Heart left ventricle (tissue), 16 donors: Measurements from ENCODE around the gene SLX1A. TPM values are rescaled to one million over a fixed set of nuclear protein-coding genes. Genes with fewer than 3 reads are reported as not detected.
"Not testable (repeated sequence)": the region's sequence is repeated elsewhere in the genome, so short reads cannot be mapped to it uniquely, and the experiment has no call there.

Source experiments
- ATAC-seq, 4 donors: fragments of 200-7000 bp; cut with Tn5 transposase; one replicate each; pipeline ENCODE4 v1.9.1; 2020 to 2022; ENCODE audit warnings: moderate library complexity in 4 of 4, mild to moderate bottlenecking in 3 of 4, moderate number of reproducible peaks in 1 of 4
- DNase-seq, 5 donors: peaks; one replicate each; pipeline ENCODE4 v3.0.0-alpha.2; 2020
- H3K27ac ChIP-seq, 12 donors: fragments of 200-600 bp; sonication (generic) in 4 of 12; one replicate each; pipeline versions ENCODE4 v1.5.0 to v1.8.0; 2016 to 2022; ENCODE audit warnings: mild to moderate bottlenecking in 2 of 12
- H3K27me3 ChIP-seq, 9 donors: fragments of 200-600 bp; sonication (generic) in 2 of 9; one replicate each; pipeline versions ENCODE4 v1.5.1 to v1.8.0; 2016 to 2022; ENCODE audit warnings: mild to moderate bottlenecking in 3 of 9
- H3K36me3 ChIP-seq, 9 donors: fragments of 200-600 bp; sonication (generic) in 2 of 9; one replicate each; pipeline versions ENCODE4 v1.5.0 to v1.8.0; 2018 to 2022; ENCODE audit warnings: mild to moderate bottlenecking in 2 of 9
- H3K4me1 ChIP-seq, 12 donors: fragments of 200-600 bp; sonication (generic) in 4 of 12; one replicate each; pipeline versions ENCODE4 v1.5.0 to v1.8.0; 2016 to 2022; ENCODE audit warnings: mild to moderate bottlenecking in 3 of 12
- H3K4me3 ChIP-seq, 12 donors: fragments of 200-600 bp; sonication (generic) in 4 of 12; one replicate each; pipeline versions ENCODE4 v1.5.0 to v1.8.0; 2017 to 2022; ENCODE audit warnings: mild to moderate bottlenecking in 9 of 12, moderate library complexity in 4 of 12
- H3K9me3 ChIP-seq, 12 donors: fragments of 200-600 bp; sonication (generic) in 4 of 12; one replicate each; pipeline versions ENCODE4 v1.5.0 to v1.8.0; 2016 to 2022; ENCODE audit warnings: mild to moderate bottlenecking in 1 of 12
- POLR2A ChIP-seq, 2 donors: fragments of 450-650 bp; IDR thresholded peaks; one replicate each; pipeline ENCODE4 v1.6.1; 2017; ENCODE audit warnings: antibody characterized with exemption in 2 of 2, mild to moderate bottlenecking in 2 of 2, moderate library complexity in 2 of 2
- WGBS, 4 donors: extraction: QIAGEN DNeasy Blood & Tissue Kit in 2 of 4; methylation state at CpG; one replicate each; pipeline versions ENCODE4 v1.1.5 to v1.1.7; 2013 to 2018; 5-methylcytosine and 5-hydroxymethylcytosine counted together
- intact Hi-C, 10 donors: fragments of 100-400 bp; cut with DNase I; formaldehyde crosslinking; loops; one replicate each; pipeline versions ENCODE4 v1.11.1 to v1.14.2; 2022
- polyA plus RNA-seq, 2 donors: library from polyadenylated mRNA; stranded (reverse); fragments of 200-250 nt; gene quantifications; one replicate each; pipeline ENCODE4 v1.2.3, GENCODE V29; 2013
- total RNA-seq, 9 donors: library from RNA; depleted of rRNA in 2 of 9; stranded (reverse); fragments of >200 nt in 2 of 9; fragmentation: NEBNext Ultra II Directional in 3 of 9; extraction: Animal tissue kit (Norgen Biotek cat#: 25700) in 3 of 9; gene quantifications; one replicate each; pipeline versions ENCODE4 v1.1.0 to v1.2.4, GENCODE V29; 2016 to 2023
- TF ChIP-seq, protein P1 (sequence below), 12 donors: fragments of 200-600 bp; sonication (generic) in 4 of 12; IDR thresholded peaks; one replicate each; pipeline versions ENCODE4 v1.5.0 to v1.8.0; 2018 to 2022; ENCODE audit warnings: antibody characterized with exemption in 12 of 12, mild to moderate bottlenecking in 5 of 12
- donor health status: ischemic (EF 13 %, LVEDD 7.1; RV severe dilation, severe dysfunction).
- donor health status: healthy with polysubstance abuse.
- donor health status: DM: no; HTN: yes; CAD: no.
- donor health status: DM: no; HTN: no; CAD: no.
- donor health status: ischemic (EF 25% LVEDD 6.9; RV normal size, moderate dysfunction).
- donor health status: ischemic (EF 25% LVEDD 5.7; RV mildly dilated, moderate dysfunction).
- donor health status: healthy.
- donor health status: DM: yes; HTN: yes; CAD: no.
- donor health status: ischemic (EF 35%, LVEDD 5.7; RV mildly dilated, moderate dysfunction).
- donor health status: nonischemic (EF 11% LVEDD 7.7; RV severe dilation, severe dysfunction).
- donor health status: DM: yes; HTN: yes; CAD: no.
- donor health status: PGD.
- donor health status: ischemic (EF 29% LVEDD 5.4; RV normal size, mild dysfunction).
- donor health status: nonischemic (EF 23%, LVEDD 6.1; RV moderate dilation, normal function).

The SLX1A gene
- total and polyA plus RNA-seq, 11 donors: 8.2 to 32.2 (median 25.6) TPM

- Histone ChIP-seq H3K36me3 (no peaks in the 10 kb centered on the region), H3K4me1 (peaks cover 0 to under 1% (median 0%) of the 10 kb centered on the region in 12 donors), H3K4me3 (no peak overlapping the region), H3K27me3 (no peaks in the 10 kb centered on the region), H3K9me3 (no peaks in the 10 kb centered on the region), H3K27ac (no peak overlapping the region)
- no peak for ATAC-seq
- intact Hi-C loops: no loop called here
- TF ChIP-seq, protein P1, sequence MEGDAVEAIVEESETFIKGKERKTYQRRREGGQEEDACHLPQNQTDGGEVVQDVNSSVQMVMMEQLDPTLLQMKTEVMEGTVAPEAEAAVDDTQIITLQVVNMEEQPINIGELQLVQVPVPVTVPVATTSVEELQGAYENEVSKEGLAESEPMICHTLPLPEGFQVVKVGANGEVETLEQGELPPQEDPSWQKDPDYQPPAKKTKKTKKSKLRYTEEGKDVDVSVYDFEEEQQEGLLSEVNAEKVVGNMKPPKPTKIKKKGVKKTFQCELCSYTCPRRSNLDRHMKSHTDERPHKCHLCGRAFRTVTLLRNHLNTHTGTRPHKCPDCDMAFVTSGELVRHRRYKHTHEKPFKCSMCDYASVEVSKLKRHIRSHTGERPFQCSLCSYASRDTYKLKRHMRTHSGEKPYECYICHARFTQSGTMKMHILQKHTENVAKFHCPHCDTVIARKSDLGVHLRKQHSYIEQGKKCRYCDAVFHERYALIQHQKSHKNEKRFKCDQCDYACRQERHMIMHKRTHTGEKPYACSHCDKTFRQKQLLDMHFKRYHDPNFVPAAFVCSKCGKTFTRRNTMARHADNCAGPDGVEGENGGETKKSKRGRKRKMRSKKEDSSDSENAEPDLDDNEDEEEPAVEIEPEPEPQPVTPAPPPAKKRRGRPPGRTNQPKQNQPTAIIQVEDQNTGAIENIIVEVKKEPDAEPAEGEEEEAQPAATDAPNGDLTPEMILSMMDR (IDR thresholded peaks at IDR 0.05): no peak
- no peak for TF ChIP-seq POLR2A (IDR thresholded peaks at IDR 0.05)
- WGBS, 4 donors: 93 to 98% (median 97%) methylated on average over 5 of the region's 5 CpGs
- no peak for DNase-seq
Observed at GRCh38 chr16:30155188-30155587, 38.5 kb upstream of the SLX1A start.

DNA sequence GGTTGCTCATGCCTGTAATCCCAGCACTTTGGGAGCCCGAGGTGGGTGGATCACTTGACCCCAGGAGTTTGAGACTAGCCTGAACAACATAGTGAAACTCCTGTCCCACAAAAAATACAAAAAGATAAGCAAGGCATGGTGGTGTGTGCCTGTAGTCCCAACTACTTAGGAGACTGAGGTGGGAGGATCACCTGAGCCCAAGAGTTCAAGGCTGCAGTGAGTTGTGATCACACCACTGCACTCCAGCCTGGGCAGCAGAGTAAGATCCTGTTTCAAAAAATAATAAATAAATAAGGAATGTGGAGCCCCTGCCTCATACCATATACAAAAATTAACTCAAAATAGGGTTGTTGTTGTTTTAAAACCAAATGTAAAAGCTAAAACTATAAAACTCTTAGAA is 36.5 kb upstream of the SLX1A start:
- ATAC-seq (no peak), DNase-seq (no peak)
- no peaks in the 10 kb centered on the region for H3K27me3 ChIP-seq
- no peak overlapping the region for H3K4me3 ChIP-seq
- H3K9me3 ChIP-seq: no peaks in the 10 kb centered on the region
- no peaks in the 10 kb centered on the region for H3K36me3 ChIP-seq
- intact Hi-C loops: no loop called here
- WGBS, 4 donors: 60 to 79% (median 75%) methylated on average over 1 of the region's 1 CpG
- TF ChIP-seq, protein P1 (IDR thresholded peaks at IDR 0.05): no peak
- no peak for TF ChIP-seq POLR2A (IDR thresholded peaks at IDR 0.05)
- H3K27ac ChIP-seq: no peak overlapping the region
- H3K4me1 ChIP-seq: no peaks in the 10 kb centered on the region

DNA sequence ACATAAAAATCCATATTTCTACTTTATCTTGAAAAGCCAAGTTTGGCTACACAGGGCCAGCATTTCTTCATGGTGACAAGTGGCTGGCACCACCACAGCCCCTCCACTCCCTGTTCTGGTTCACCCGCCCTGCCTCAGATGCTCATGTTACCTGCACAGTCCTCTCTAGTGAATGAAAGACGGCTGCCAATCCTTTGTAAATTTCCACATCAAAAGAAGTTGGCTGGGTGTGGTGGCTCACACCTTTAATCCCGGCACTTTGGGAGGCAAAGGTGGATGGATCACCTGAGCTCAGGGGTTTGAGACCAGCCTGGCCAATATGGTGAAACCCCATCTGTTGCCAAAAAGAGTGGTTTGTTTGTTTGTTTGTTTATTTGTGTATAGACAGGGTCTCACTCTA is 30.1 kb upstream of the SLX1A start:
- WGBS, 4 donors: 83 to 88% (median 87%) methylated on average over 3 of the region's 3 CpGs
- Histone ChIP-seq H3K9me3 (no peaks in the 10 kb centered on the region), H3K27me3 (no peaks in the 10 kb centered on the region), H3K27ac (no peak overlapping the region), H3K36me3 (no peaks in the 10 kb centered on the region), H3K4me3 (no peak overlapping the region), H3K4me1 (peaks cover 0 to 14% (median 0%) of the 10 kb centered on the region in 12 donors)
- TF ChIP-seq POLR2A (IDR thresholded peaks at IDR 0.05): no peak
- TF ChIP-seq, protein P1 (IDR thresholded peaks at IDR 0.05): no peak
- ATAC-seq (no peak), DNase-seq (no peak)
- intact Hi-C loops: no loop called here

- H3K27me3 ChIP-seq: no peaks in the 10 kb centered on the region
- intact Hi-C loops: no loop called here
- no peak overlapping the region for H3K4me3 ChIP-seq
- H3K9me3 ChIP-seq: no peaks in the 10 kb centered on the region
- no peak for DNase-seq
- H3K4me1 ChIP-seq: peaks cover 0 to 14% (median 0%) of the 10 kb centered on the region in 12 donors
- H3K36me3 ChIP-seq: no peaks in the 10 kb centered on the region
- peak in 2 of 4 donors; percentile 59 to 84 for ATAC-seq
- 85 to 89% (median 87%) methylated on average over 11 of the region's 11 CpGs for WGBS, 4 donors
- peak overlapping the region in 1 of 12 donors; percentile 50 for H3K27ac ChIP-seq
- TF ChIP-seq POLR2A (IDR thresholded peaks at IDR 0.05): no peak
- TF ChIP-seq, protein P1 (IDR thresholded peaks at IDR 0.05): no peak
Observed at GRCh38 chr16:30166202-30166902, 27.3 kb upstream of the SLX1A start.

DNA sequence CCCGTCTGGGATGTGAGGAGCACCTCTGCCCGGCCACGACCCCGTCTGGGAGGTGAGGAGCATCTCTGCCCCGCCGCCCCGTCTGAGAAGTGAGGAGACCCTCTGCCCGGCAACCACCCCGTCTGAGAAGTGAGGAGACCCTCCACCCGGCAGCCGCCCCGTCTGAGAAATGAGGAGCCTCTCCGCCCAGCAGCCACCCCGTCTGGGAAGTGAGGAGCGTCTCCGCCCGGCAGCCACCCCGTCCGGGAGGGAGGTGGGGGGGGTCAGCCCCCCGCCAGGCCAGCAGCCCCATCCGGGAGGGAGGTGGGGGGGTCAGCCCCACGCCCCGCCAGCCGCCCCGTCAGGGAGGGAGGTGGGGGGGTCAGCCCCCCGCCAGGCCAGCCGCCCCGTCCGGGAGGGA is 24.9 kb upstream of the SLX1A start:
- H3K27ac ChIP-seq, H3K9me3 ChIP-seq, DNase-seq, intact Hi-C loops, H3K4me3 ChIP-seq, H3K36me3 ChIP-seq, ATAC-seq, H3K27me3 ChIP-seq: not testable (repeated sequence)
- peaks cover 0 to 14% (median 0%) of the 10 kb centered on the region in 12 donors for H3K4me1 ChIP-seq
- 81 to 84% methylated on average over 15 to 18 of the region's 29 CpGs; no CpG with 5 or more reads in 2 of the 4 donors for WGBS, 4 donors

DNA sequence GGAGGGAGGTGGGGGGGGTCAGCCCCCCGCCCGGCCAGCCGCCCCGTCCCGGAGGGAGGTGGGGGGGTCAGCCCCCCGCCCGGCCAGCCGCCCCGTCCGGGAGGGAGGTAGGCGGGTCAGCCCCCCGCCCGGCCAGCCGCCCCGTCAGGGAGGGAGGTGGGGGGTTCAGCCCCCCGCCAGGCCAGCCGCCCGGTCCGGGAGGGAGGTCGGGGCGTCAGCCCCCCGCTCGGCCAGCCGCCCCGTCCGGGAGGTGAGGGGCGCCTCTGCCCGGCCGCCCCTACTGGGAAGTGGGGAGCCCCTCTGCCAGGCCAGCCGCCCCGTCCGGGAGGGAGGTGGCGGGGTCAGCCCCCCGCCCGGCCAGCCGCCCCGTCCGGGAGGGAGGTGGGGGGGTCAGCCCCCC is 24.3 kb upstream of the SLX1A start:
- intact Hi-C loops, H3K27me3 ChIP-seq, H3K36me3 ChIP-seq, H3K9me3 ChIP-seq, H3K4me3 ChIP-seq, H3K27ac ChIP-seq, ATAC-seq, DNase-seq: not testable (repeated sequence)
- 95 to 96% methylated on average over 35 to 38 of the region's 38 CpGs; no CpG with 5 or more reads in 2 of the 4 donors for WGBS, 4 donors
- peaks cover 0 to 14% (median 0%) of the 10 kb centered on the region in 12 donors for H3K4me1 ChIP-seq

GRCh38 chr16:30170145-30170544 is 23.5 kb upstream of the SLX1A start:
- H3K4me3 ChIP-seq, ATAC-seq, H3K27ac ChIP-seq, H3K9me3 ChIP-seq, H3K27me3 ChIP-seq, H3K36me3 ChIP-seq, DNase-seq, intact Hi-C loops: not testable (repeated sequence)
- WGBS, 4 donors: 87 to 89% methylated on average over 15 to 19 of the region's 31 CpGs; no CpG with 5 or more reads in 2 of the 4 donors
- H3K4me1 ChIP-seq: peaks cover 0 to 14% (median 0%) of the 10 kb centered on the region in 12 donors
